NCI-H226 (cell line): ENCODE data around the gene TMEM63A.
"Not testable (repeated sequence)": the region's sequence is repeated elsewhere in the genome, so short reads cannot be mapped to it uniquely, and the experiment has no call there.

ENCODE experiments used
- DNase-seq: peaks from one replicate; pipeline ENCODE4 v3.0.0-alpha.2; 2015

TMEM63A gene

DNA sequence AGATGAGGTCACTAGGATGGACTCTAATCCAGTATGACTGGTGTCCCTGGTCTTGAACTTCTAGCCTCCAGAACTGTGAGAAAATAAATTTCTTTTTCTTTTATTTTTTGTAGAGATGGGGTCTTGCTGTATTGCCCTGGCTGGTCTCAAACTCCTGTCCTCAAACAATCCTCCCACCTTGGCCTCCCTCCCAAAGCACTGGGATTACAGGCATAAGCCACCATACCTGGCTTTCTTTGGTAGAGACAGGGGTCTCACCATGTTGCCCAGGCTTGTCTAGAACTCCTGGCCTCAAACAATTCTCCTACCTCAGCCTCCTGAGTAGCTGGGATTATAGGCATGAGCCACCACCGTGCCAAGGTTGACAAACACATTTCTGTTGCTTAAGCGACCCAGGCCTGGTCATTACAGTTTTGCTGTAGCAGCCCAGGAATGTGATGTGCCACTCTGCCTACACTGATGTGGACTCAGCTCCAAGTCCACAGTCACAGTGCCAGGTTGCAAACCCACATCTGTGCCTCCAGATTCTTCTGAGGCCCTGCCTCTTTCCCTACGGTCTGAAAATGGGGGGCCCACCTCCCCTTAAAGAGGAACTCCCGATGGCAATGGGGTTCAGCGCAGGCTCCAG is 25.9 kb upstream of the TMEM63A start:
- no peak for DNase-seq

- no peak for DNase-seq
Observed at GRCh38 chr1:225907341-225907740, 25.2 kb upstream of the TMEM63A start.

GRCh38 chr1:225906467-225906866 is 24.3 kb upstream of the TMEM63A start:
- no peak for DNase-seq

DNA sequence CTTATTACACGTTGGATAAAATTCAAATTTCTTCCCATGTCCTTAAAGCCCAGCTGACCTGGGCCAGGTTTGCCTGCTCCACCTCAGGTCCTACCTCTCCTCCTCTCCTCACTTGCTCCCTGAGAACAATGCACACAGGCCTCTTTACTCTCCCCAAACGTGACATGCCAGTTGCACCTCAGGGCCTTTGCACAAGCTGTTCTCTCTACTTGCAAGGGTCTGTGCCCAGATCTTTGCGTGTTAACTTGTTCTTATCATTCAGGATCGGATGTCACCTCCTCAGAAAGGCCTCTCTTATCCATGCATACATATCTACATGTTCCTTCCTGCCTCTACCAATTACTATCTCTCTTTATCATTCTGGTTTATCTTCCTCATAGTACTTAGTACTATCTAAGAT is 21.4 kb upstream of the TMEM63A start:
- DNase-seq = no peak

GRCh38 chr1:225899044-225899925 is 17.1 kb upstream of the TMEM63A start:
- no peak for DNase-seq

GRCh38 chr1:225897595-225898514 is 15.7 kb upstream of the TMEM63A start:
- no peak for DNase-seq

GRCh38 chr1:225896937-225897549 is 14.9 kb upstream of the TMEM63A start:
- peak; percentile 31 for DNase-seq

DNA sequence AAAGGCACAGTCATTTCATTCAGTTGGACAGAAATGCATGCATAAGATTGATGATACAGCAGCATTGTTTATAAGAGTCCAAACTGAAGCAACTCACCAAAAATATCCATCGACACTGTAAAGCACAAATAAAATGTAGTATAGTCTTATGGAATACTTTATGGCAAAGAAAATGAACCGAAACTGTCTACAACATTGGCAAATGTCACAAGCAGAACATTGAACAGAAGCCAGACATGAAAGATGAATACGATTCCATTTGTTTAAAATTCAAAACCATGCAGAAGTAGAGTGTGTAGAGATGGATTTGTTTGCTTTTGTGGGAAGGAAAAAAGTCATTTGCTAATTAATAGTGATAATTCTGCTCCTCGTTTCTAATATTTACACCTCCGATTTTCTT is 14.3 kb upstream of the TMEM63A start:
- DNase-seq = no peak

- no peak for DNase-seq
Observed at GRCh38 chr1:225892307-225892706, 10.1 kb upstream of the TMEM63A start.

- DNase-seq = no peak
Observed at GRCh38 chr1:225891229-225891972, 9.2 kb upstream of the TMEM63A start.

DNA sequence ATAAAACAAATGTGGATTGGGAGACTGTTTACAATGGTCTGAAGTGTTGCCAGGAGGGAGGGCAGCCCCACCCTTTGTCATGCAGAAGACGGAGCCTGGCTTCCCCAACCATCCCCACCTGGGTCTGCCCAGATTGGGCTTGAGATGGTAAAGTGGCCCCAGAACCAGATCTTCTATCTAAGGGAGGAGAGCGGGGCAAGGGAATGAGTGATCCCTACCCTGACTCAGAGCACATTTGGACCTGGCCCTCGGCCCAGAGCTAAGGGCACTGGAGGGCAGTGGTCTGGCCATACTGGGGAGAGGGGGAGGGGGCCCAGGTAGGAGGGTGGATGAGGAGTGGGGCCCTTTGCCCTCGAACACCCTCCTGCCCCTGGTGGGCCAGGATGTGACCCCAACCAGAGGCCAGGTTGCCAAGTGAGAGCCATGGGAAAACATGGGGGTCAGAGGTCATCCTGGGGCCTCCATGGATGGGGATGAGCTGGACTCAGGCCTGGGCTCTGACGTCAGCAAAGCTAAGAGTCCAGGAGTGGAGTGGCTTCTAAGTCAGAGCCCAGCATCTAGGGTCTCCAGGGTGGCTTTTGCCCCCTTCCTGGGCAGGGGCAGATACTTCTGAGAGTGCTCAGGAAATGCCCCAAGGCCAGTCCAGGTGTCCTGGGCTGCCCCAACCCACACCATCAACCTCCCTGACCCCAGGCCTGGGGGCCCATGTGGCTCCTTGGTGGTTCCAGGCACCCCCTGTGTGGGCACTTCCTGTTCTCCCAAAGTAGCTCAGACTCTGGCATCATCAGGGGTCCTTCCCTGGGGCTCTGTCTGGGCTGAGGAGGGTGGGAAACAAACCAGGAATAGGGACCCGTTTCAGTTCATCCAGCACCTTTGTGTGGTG is 8.4 kb upstream of the TMEM63A start:
- DNase-seq = no peak

DNA sequence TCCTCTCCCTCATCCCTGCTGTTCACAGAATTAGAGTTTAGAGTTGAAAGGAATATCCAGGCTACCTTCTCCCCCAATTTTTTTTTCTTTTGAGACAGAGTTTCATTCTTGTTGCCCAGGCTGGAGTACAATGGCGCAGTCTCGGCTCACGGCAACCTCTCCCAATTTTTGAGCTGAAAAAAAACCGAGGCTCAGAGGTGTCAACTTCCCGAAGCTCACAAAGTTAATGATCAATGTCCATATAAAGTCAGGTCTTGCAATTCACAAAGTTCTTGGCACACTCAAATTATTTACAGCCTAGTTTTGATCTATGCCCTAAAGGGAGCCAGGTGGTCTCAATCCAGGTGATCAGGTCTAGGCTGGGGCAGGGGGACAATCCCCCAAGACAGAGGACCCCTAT is 7.6 kb upstream of the TMEM63A start:
- DNase-seq = no peak

DNA sequence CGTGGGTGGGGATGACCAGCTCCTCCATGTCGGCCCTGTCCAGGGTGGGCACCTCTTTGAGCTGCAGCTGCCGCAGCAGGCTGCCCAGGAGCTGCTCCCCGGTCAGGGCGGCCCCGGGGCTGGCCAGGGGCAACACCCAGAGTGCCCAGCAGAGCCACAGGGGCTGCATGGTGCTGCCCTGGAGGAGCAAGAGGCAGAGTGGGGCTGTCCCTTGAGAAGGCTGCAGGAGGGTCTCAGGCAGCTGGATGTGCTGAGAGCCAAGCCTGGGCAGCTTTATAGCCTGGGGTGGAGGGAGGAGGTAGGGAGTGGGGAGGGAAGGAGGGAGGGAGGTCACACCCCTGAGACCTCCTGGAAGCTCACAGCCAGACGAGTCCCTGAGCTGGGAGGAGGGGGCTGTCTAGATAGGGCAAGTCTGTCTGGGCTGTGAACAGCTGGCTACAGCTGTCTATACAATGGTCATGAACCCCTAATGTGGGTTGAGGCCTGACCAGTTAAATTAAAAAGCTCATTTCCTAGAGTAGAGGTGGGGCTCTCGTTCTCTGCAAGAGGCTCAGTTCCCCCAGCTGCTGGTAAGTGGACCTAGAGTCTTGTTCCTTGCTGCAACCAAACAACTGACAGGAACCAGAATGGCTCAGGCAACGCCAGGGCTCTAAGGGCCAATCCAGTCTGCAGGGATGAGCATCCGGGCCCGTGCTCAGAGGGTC is 6.9 kb upstream of the TMEM63A start, which contains the start of gene LEFTY1:
Gene LEFTY1, minus strand, starts transcription at position 249 of the 704 bp plus-strand sequence. Its CDS starts 80 bp downstream, at position 169.
- no peak for DNase-seq

DNA sequence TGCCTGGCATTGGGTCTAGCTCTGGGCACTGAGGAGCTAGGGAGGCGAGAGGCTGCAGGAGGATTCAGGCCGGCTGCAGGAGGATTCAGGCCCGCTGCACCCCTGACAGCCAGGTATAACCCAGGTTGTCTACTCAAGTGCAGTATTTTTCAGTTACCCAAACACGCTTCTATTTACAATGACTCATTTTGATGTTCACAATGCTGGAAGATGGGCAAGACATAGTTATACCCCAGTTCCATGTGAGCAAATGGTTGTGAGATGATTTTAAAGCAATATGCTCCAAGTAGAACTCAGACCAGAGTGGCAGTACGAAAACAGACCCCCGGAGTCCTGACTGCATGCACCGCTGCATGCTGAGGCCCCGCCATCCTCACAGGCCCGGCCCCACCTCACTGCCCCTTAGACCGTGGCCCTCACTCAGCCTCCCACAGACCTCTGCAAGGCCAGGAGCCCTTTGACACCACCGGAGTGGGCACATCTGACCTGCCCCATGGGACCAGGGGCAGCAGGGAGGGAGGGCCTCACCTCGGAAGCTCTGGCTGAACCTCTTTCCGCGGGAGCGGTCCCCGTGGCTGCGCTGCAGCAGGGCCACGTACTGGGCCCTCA is 6.2 kb upstream of the TMEM63A start:
- no peak for DNase-seq

DNA sequence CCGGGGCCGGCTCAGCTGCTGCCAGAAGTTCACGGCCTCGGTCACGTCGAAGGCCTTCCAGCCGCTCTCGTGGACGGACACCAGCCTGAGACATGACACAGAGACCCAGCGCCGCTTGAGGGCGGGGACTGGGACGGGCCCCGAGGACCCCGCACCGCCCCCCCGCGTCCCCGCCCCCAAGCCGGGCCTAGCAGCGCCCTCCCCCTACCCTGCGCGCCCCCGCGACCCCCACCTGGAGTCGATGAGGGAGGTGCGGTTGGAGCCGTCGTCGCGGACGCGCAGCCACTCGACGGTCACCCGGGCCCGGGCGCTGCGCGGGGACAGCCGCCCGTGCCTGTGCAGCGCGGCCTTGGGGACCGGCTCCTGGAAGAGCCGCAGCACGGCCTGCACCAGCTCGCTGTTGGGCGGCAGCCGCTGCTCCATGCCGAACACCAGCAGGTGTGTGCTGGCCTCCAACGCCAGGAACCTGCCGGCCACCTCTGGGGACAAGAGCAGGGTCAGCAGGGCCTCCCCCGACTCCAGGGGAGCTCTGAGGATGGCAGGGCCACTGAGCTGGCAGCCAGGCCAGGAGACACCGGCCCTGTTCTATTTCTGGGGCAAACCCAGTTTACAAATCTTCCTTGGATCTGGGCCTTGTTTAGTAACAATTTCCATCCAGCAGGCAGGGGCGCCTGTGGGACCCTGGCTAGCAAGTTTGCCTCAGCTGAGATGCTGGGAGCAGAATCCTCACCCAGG is 5.5 kb upstream of the TMEM63A start:
- not testable (repeated sequence) for DNase-seq

DNA sequence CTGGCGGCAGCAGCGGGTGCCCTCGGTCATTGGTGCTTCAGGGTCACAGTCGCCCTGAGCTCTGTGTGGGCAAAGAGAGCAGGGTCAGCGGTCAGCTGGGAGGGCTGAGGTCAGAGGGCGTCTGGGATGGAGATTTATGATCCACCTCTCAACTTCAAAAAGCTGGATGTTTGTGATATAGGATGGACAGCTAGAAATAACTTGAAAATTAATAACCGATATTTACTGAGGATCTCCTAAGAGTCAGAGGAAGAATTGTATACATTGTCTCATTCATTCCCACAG is 4.8 kb upstream of the TMEM63A start:
- DNase-seq = no peak

DNA sequence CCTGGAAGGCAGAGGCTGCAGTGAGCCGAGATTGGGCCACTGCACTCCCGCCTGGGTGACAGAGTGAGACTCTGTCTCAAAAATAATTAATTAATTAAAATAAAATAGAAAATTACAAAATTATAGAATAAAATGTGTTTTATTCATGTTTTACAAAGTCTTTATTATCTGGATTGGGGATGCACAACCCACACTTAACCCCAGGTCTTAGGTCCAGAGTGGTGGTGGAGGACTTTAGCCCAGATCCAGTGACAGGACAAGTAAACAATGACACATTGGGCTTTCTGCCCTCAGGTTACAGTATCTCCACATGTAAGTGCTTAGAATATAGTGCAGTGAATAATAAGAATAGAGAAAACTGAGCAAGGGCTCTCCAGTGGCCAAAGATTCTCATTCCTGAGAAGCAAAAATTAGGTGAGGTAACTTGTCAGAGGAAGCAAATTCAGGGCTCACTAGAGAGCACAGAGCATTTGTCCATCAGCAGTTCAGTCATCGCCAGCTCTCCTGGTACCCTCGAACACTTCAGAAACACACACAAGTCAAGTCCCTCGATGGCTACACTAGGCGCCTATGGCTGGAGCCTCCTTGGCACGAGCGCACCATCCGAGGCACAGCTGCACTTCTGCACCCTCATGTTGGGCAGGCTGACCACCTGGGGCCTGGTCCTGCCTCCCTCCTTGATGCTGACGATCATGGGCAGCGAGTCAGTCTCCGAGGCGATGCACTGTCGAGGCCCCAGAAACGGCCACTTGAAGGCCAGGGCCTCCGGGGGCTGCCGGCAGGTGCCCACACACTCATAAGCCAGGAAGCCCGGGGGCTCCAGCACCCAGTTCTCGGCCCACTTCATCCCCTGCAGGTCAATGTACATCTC is 4.2 kb upstream of the TMEM63A start:
- DNase-seq = no peak

- no peak for DNase-seq
Observed at GRCh38 chr1:225885336-225885735, 3.2 kb upstream of the TMEM63A start.
